ENCODE measurements around the gene RGS2.

Gene RGS2, protein sequence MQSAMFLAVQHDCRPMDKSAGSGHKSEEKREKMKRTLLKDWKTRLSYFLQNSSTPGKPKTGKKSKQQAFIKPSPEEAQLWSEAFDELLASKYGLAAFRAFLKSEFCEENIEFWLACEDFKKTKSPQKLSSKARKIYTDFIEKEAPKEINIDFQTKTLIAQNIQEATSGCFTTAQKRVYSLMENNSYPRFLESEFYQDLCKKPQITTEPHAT

GRCh38 chr1:192808518-192809306, at the start of gene RGS2:
Gene RGS2, plus strand, starts transcription at chr1:192809039. Its CDS starts 33 bp downstream, at chr1:192809072.
- DNase-seq, result peak; percentile 94

GRCh38 chr1:192759104-192759503, 49.7 kb upstream of the RGS2 start:
- no peak for DNase-seq

- DNase-seq, result no peak
Measured at GRCh38 chr1:192762265-192762664, 46.6 kb upstream of the RGS2 start.

DNA sequence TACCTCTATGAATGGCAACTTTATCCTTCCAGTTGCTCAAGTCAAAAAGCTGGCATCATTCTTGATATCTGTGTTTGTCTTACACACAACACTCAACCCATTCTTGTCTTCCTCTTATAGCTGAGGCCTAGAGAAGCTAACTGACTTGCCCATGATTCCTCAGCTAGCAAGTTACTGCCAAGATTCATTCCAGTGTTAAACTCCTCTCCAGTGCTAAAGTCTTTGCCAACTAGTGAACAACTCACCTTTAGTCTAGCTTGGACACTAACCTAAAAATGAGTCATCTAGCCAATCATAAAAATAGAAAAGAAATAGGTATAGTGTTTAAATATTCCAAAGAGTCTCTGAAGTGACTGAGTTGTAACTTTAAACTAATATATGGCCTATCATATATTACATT, 45.6 kb upstream of the RGS2 start:
- no peak for DNase-seq

GRCh38 chr1:192763756-192764155, 45.1 kb upstream of the RGS2 start:
- DNase-seq, result no peak

GRCh38 chr1:192764675-192765074, 44.2 kb upstream of the RGS2 start:
- no peak for DNase-seq

DNA sequence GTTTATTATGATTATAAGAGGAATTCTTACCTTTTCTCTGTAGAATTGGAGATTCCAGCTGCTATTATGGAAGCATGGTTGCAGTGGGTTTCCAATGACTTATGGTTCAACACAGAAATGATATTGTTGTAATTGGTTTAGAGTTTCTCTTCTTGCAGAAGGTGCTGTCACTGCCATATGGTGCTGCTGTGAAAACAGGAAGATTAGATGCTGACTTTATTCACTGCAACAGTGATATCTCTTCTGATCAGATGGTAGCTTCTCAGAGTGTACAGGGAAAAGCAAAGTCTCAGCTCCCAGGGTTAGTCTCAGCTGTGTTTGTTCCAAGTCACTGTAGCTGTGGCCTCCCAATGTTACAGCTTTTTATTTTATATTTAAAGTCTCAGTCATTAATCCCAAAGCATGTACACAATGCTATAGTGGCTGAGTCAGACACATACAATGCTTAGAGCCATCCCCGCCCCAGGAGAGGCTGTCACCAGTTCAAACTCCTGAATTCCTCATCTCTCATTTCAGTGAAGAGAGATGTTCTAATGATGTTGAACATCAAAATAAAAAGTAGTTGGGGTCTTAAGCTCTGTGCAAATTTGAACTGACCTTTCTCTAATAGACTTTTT, 42.7 kb upstream of the RGS2 start:
- no peak for DNase-seq

DNA sequence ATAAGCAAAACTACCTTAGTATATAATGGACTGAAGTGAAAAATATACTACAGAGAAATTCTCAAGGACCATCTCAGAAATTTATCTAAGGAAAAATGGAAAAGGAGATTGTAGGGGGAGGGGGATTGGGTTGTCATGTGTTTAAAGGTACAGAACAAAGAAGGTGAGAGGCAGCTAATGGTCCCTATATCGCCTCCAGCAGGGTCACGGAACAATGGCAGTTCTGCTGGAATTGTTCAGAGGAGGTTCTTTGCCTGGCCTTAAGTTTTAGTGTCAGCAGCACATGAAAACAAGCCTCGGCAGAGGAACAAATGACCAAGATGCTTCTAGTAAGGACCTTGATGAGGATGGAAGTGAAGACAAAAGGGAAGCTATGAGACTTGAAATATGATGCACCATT, 42.0 kb upstream of the RGS2 start:
- no peak for DNase-seq

DNA sequence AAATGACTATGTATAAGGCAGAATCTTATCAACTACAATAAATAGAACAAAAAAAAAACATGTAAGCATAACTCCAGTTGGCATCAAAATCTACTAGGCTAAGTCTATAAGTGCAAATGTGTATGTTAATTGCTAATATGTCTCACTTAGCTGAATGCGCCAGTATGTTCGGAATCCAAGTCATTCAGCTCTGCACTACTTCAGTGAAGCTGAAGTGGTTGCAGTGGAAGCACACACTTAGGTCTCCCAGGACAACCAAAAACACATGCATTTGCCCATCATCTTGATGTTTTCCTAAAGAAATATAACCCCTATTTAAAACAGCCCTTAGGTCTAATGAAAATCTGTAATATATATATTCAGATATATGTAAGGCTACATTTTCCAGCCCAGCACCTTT, 41.0 kb upstream of the RGS2 start:
- DNase-seq, result no peak

- DNase-seq, result no peak
Measured at GRCh38 chr1:192768463-192768862, 40.4 kb upstream of the RGS2 start.

- DNase-seq, result no peak
Measured at GRCh38 chr1:192771341-192771740, 37.5 kb upstream of the RGS2 start.

DNA sequence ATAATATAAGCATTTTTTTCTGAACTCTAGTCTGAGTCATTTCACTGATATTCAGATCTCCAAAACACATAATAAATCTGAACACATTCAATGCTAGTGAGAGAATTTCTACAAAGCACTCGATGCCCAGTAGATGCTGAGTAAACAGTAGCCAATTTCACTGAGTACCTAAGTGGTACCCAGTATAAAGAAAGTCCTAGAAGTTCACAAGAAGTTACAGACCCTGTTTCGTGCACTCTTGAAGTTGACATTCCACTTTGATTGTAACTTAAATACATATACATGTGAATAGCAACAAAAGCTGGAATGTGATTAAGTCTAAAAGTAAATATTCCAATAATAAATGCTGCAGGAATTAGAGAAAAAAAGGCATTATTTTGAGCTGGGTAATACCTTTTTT, 33.2 kb upstream of the RGS2 start:
- no peak for DNase-seq

- DNase-seq, result no peak
Measured at GRCh38 chr1:192776206-192776605, 32.6 kb upstream of the RGS2 start.

- DNase-seq, result no peak
Measured at GRCh38 chr1:192776998-192777397, 31.8 kb upstream of the RGS2 start.

GRCh38 chr1:192783791-192784190, 25.0 kb upstream of the RGS2 start:
- no peak for DNase-seq

GRCh38 chr1:192784397-192784796, 24.4 kb upstream of the RGS2 start:
- DNase-seq, result no peak

DNA sequence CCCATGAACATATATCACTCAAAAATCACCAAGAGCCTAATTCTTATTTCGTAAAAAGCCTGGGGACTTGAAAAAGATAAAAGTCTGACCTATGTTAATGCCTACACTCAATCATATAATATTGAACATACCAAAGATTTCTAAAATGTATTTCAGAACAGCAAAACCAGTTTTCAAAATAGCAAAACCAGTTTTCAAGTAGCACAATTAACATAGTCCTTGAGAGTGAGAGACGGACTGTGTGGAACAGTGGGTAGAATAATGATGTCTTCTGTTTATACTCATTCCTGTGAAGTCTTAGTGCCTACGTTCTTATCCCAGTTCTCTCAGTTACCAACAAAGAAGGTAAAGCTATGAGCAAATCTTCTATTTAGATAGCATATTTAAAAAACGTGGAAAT, 22.3 kb upstream of the RGS2 start:
- DNase-seq, result no peak

DNA sequence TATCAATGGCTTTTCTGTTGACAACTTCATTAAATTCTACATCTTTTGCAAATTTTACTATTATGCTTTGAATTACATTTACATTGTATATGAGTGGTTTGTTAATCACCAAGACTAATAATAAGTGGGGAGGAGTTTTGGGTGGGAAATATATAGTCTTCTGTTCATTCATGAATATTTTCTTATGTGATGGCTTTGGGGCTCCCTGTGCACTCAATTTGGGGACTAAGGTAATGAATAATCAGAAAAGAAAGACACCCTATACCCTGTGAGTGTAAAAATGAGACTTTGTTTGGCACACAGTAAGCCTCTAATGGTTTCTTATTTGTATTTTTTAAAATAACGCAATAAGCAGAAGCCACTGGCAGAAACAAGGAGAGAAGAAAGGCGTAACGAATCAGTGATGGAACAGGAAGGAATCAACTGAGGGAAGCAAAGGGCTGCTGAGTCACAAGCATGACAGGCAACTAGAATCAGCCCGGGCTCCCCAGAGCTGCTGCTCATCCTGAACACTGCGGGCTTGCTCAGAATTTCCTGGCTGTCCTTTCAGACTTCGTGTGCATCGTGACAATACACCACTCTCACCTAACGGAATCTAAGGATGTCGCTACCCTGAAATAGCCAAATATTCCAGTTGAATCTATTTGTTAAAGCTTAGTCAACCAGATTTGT, 20.8 kb upstream of the RGS2 start:
- no peak for DNase-seq

GRCh38 chr1:192789871-192790270, 19.0 kb upstream of the RGS2 start:
- DNase-seq, result no peak

DNA sequence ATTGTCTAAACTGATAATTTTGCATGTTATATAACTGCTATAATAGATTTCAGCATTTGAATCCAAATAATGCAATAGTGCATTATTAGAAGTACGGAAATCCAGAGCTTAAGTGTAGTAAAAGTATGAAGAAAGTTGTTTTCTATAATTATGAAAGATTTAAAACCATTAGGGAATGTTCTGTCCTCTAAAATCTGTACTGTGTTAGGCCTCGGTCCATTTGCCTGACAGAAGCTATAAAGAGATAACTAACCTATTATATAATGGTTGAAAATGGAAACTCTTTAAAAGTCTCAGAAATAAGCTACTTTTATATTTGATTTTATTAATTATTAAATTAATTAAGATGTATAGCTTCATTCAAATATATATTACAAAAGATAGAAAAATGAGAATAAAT, 16.2 kb upstream of the RGS2 start:
- DNase-seq, result no peak

DNA sequence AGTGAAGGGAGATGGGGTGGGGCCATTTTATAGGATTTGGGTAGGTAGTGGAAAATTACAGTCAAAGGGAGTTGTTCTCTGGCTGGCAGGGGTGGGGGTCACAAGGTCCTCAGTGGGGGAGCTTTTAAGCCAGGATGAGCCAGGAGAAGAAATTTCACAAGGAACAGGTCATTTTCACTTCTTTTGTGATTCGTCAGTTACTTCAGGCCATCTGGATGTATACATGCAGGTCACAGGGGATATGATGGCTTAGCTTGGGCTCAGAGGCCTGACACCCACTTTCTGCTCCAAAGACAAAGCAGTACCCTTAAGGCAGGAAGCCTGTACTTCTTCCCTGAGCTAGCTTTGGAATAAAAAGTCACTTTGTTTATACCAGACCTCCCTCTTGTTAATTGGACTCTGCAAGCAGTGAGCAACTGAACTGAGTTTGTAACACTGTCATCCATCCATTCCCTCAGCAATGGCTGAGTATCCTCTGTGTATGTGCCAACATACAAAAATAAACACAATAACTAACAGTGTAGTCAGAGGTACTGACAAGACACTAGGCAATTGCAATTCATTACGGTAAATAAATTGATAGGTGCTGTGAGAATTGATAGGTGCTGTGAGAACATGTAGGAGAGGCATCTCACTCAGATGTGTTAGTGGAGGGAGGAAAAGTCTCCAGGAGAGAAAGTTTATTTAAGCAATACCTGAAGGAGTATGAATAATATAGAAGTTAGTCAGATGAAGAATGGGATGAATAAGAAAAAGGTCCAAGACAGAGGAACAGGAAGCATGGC, 14.7 kb upstream of the RGS2 start:
- no peak for DNase-seq

DNA sequence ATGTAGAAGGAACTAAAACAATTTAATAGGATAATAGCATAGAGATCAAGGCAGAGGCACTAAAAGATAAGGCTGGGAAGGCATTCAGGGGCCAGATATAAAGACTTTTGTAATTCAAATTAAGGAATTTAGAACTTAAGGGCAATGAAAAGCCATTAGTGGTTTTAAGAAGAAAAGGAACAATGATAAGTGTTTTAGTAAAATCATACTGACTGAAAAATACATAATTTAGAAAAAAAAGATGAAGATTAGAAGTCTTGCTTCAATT, 14.1 kb upstream of the RGS2 start:
- no peak for DNase-seq

DNA sequence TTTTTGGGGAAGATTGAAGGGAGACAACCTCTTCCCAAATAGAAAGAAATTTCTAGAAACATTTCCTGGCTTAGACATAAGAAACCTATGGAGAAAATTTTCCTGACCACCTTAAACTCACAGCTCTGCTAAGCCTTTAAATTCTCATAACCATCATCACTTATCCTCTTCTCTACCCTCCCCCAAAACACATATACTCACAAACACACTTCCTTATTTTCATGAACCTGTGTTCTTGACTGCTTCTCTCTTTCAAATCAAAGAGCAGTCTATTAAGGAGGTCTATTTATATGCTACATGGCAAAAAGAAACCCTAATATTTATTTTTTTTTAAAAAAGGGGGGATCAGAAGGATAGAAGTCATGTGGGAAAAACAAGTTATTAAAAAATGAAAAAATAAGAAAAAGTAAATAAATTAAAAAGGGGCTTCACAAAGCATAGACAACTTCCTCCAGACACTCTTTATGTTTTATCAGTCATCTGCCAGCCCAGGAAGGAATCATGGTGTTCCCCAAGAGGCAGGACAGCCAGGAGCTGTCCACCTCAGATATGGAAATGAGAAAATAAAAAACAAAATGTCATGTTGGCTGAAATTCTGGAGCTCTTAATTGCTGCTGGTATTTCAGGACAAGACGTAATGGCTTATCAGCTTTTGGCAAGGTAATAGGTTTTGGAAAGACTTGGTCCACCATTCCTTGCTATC, 12.8 kb upstream of the RGS2 start:
- DNase-seq, result no peak
